Caco-2 (cell line): ENCODE results near the gene AKAP6. TPM values are rescaled to one million over a fixed set of nuclear protein-coding genes. Genes with fewer than 3 reads are reported as not detected.

Experiments used
- BruUV-seq: library from RNA; stranded (reverse); fragments of 400-500 nt; replicated peaks from 2 replicates; lab custom pipeline; 2021; lab: Mats Ljungman, UMichigan
- CTCF ChIA-PET: fragments of 300-600 bp; sonication (Branson Sonifier 250); formaldehyde crosslinking; loops from one replicate; lab custom pipeline; 2022; ENCODE audit warnings: antibody characterized with exemption; lab: Charles Lee
- POLR2A ChIA-PET: fragments of 300-600 bp; sonication (Branson Sonifier 250); formaldehyde crosslinking; loops from one replicate; lab custom pipeline; 2022; ENCODE audit warnings: antibody characterized with exemption; lab: Charles Lee
- DNase-seq, 2 experiments: peaks; one replicate each; pipeline versions ENCODE4 v3.0.0 to v3.0.0-alpha.2; 2020 to 2022
- H3K27me3 ChIP-seq: replicated peaks from 2 replicates; pipeline ENCODE4 v1.6.0; 2011; ENCODE audit warnings: low read length; ENCODE audit not compliant: control insufficient read depth, insufficient read depth
- H3K36me3 ChIP-seq: 2 replicates; pipeline ENCODE4 v1.5.1; 2011; ENCODE audit warnings: low read length; ENCODE audit not compliant: control insufficient read depth, insufficient read depth
- H3K4me1 ChIP-seq: fragments of 250-450 bp; sonication (Bioruptor Pico); 2 replicates; pipeline ENCODE4 v1.5.1; 2020; ENCODE audit warnings: mild to moderate bottlenecking
- H3K4me3 ChIP-seq: 2 replicates; pipeline ENCODE4 v1.5.1; 2011; ENCODE audit warnings: low read depth, mild to moderate bottlenecking, control low read depth, low read length
- H3K9me3 ChIP-seq: fragments of 250-450 bp; sonication (Bioruptor Pico); 2 replicates; pipeline ENCODE4 v1.5.1; 2020; ENCODE audit warnings: mild to moderate bottlenecking, moderate library complexity
- H3K27ac Mint-ChIP-seq: one replicate; pipeline ENCODE4 v1.8.0; 2022; ENCODE audit warnings: mixed read lengths; ENCODE audit not compliant: unreplicated experiment
- H3K27me3 Mint-ChIP-seq: one replicate; pipeline ENCODE4 v1.8.0; 2022; ENCODE audit warnings: mixed read lengths; ENCODE audit not compliant: insufficient read depth, unreplicated experiment
- H3K36me3 Mint-ChIP-seq: one replicate; pipeline ENCODE4 v1.8.0; 2022; ENCODE audit warnings: mild to moderate bottlenecking, mixed read lengths; ENCODE audit not compliant: insufficient read depth, unreplicated experiment
- H3K4me1 Mint-ChIP-seq: one replicate; pipeline ENCODE4 v1.8.0; 2022; ENCODE audit warnings: low read depth, mixed read lengths; ENCODE audit not compliant: unreplicated experiment
- H3K4me3 Mint-ChIP-seq: one replicate; pipeline ENCODE4 v1.8.0; 2022; ENCODE audit warnings: mild to moderate bottlenecking, moderate library complexity, mixed read lengths; ENCODE audit not compliant: unreplicated experiment
- H3K9me3 Mint-ChIP-seq: one replicate; pipeline ENCODE4 v1.8.0; 2022; ENCODE audit warnings: mixed read lengths; ENCODE audit not compliant: unreplicated experiment
- CTCF ChIP-seq, 2 experiments: fragments of 200-600 bp in 1 of 2; IDR thresholded peaks; 1 replicate in 1 of 2; 2 replicates in 1 of 2; pipeline versions ENCODE4 v1.5.1 to v1.8.0; 2011 to 2022; ENCODE audit warnings: antibody characterized with exemption in 1 of 2, control low read depth in 1 of 2, inconsistent platforms in 1 of 2, low read depth in 1 of 2, low read length in 1 of 2, mild to moderate bottlenecking in 1 of 2, moderate library complexity in 1 of 2; ENCODE audit not compliant: insufficient read depth in 1 of 2, severe bottlenecking in 1 of 2, unreplicated experiment in 1 of 2
- intact Hi-C: fragments of 100-400 bp; cut with micrococcal nuclease; formaldehyde crosslinking; loops from one replicate; pipeline ENCODE4 v1.10.0; 2022; ENCODE audit not compliant: unreplicated experiment
- total RNA-seq: library from RNA; stranded (reverse); gene quantifications from 2 replicates; pipeline ENCODE4 v1.2.3, GENCODE V29; 2022

Gene AKAP6
- total RNA-seq, 1 experiment from 2014 or later: 3.0 TPM

GRCh38 chr14:32596390-32596789 lies 267.3 kb downstream of the AKAP6 start:
- H3K4me3 Mint-ChIP-seq: no peak overlapping the region
- ChIA-PET POLR2A (no interaction called here), CTCF (no interaction called here)
- intact Hi-C loops: no loop called here
- no peaks in the 10 kb centered on the region for H3K9me3 Mint-ChIP-seq
- no peak overlapping the region for H3K4me3 ChIP-seq
- TF ChIP-seq CTCF (IDR thresholded peaks at IDR 0.05; ENCODE audit: insufficient read depth in 1 of 2, low read depth in 1 of 2, low read length in 1 of 2, severe bottlenecking in 1 of 2, unreplicated experiment in 1 of 2): no peak
- H3K27ac Mint-ChIP-seq: no peak overlapping the region
- no peaks in the 10 kb centered on the region for H3K4me1 Mint-ChIP-seq
- no TSS peak for BruUV-seq
- no peaks in the 10 kb centered on the region for H3K36me3 ChIP-seq
- no peaks in the 10 kb centered on the region for H3K36me3 Mint-ChIP-seq
- no peaks in the 10 kb centered on the region for H3K4me1 ChIP-seq
- no peak for DNase-seq
- peaks cover 5% of the 10 kb centered on the region for H3K27me3 Mint-ChIP-seq
- H3K9me3 ChIP-seq: no peaks in the 10 kb centered on the region
- no peaks in the 10 kb centered on the region for H3K27me3 ChIP-seq

- H3K9me3 ChIP-seq: no peaks in the 10 kb centered on the region
- Mint-ChIP-seq H3K27me3 (peaks cover 11% of the 10 kb centered on the region), H3K27ac (no peak overlapping the region), H3K36me3 (no peaks in the 10 kb centered on the region), H3K9me3 (no peaks in the 10 kb centered on the region), H3K4me3 (no peak overlapping the region), H3K4me1 (no peaks in the 10 kb centered on the region)
- ChIA-PET CTCF (no interaction called here), POLR2A (no interaction called here)
- DNase-seq: no peak
- BruUV-seq: no TSS peak
- no peak for TF ChIP-seq CTCF (IDR thresholded peaks at IDR 0.05; ENCODE audit: insufficient read depth in 1 of 2, low read depth in 1 of 2, low read length in 1 of 2, severe bottlenecking in 1 of 2, unreplicated experiment in 1 of 2)
- H3K4me1 ChIP-seq: no peaks in the 10 kb centered on the region
- H3K27me3 ChIP-seq: no peaks in the 10 kb centered on the region
- intact Hi-C loops: no loop called here
- H3K4me3 ChIP-seq: no peak overlapping the region
- H3K36me3 ChIP-seq: no peaks in the 10 kb centered on the region
Observed at GRCh38 chr14:32597771-32598170, 268.7 kb downstream of the AKAP6 start.

- Histone ChIP-seq H3K36me3 (no peaks in the 10 kb centered on the region), H3K9me3 (no peaks in the 10 kb centered on the region), H3K4me3 (no peak overlapping the region), H3K27me3 (no peaks in the 10 kb centered on the region), H3K4me1 (no peaks in the 10 kb centered on the region)
- Mint-ChIP-seq H3K27me3 (peaks cover 10% of the 10 kb centered on the region), H3K4me3 (no peak overlapping the region), H3K9me3 (no peaks in the 10 kb centered on the region), H3K4me1 (no peaks in the 10 kb centered on the region), H3K36me3 (no peaks in the 10 kb centered on the region), H3K27ac (no peak overlapping the region)
- BruUV-seq: no TSS peak
- no peak for DNase-seq
- ChIA-PET POLR2A (no interaction called here), CTCF (no interaction called here)
- no peak for TF ChIP-seq CTCF (IDR thresholded peaks at IDR 0.05; ENCODE audit: insufficient read depth in 1 of 2, low read depth in 1 of 2, low read length in 1 of 2, severe bottlenecking in 1 of 2, unreplicated experiment in 1 of 2)
- intact Hi-C loops: no loop called here
Observed at GRCh38 chr14:32601069-32601468, 272.0 kb downstream of the AKAP6 start.
